ENCODE measurements around the gene MARCKS. TPM values are rescaled to one million over a fixed set of nuclear protein-coding genes. Genes with fewer than 3 reads are reported as not detected.

Gene MARCKS
- total and polyA plus RNA-seq, 11 donors: 5.1 to 93.3 (median 17.9) TPM

GRCh38 chr6:113881478-113881980, 24.4 kb downstream of the MARCKS start:
- Histone ChIP-seq H3K4me3 (no peak overlapping the region), H3K36me3 (no peaks in the 10 kb centered on the region), H3K27ac (no peak overlapping the region), H3K27me3 (no peaks in the 10 kb centered on the region), H3K4me1 (peaks cover 0 to 15% (median 2%) of the 10 kb centered on the region in 12 donors), H3K9me3 (no peaks in the 10 kb centered on the region)
- intact Hi-C loops (cut with DNase I): no loop called here
- ATAC-seq (no peak), DNase-seq (no peak)
- TF ChIP-seq, protein P1, sequence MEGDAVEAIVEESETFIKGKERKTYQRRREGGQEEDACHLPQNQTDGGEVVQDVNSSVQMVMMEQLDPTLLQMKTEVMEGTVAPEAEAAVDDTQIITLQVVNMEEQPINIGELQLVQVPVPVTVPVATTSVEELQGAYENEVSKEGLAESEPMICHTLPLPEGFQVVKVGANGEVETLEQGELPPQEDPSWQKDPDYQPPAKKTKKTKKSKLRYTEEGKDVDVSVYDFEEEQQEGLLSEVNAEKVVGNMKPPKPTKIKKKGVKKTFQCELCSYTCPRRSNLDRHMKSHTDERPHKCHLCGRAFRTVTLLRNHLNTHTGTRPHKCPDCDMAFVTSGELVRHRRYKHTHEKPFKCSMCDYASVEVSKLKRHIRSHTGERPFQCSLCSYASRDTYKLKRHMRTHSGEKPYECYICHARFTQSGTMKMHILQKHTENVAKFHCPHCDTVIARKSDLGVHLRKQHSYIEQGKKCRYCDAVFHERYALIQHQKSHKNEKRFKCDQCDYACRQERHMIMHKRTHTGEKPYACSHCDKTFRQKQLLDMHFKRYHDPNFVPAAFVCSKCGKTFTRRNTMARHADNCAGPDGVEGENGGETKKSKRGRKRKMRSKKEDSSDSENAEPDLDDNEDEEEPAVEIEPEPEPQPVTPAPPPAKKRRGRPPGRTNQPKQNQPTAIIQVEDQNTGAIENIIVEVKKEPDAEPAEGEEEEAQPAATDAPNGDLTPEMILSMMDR (IDR thresholded peaks at IDR 0.05): no peak
- TF ChIP-seq POLR2A (IDR thresholded peaks at IDR 0.05): no peak
- 42 to 80% (median 47%) methylated on average over 2 of the region's 2 CpGs for WGBS, 4 donors

GRCh38 chr6:113882336-113883022, 25.3 kb downstream of the MARCKS start:
- H3K9me3 ChIP-seq: no peaks in the 10 kb centered on the region
- peaks cover 0 to 15% (median 2%) of the 10 kb centered on the region in 12 donors for H3K4me1 ChIP-seq
- no peak overlapping the region for H3K27ac ChIP-seq
- TF ChIP-seq, protein P1 (IDR thresholded peaks at IDR 0.05): no peak
- TF ChIP-seq POLR2A (IDR thresholded peaks at IDR 0.05): no peak
- H3K27me3 ChIP-seq: no peaks in the 10 kb centered on the region
- no peaks in the 10 kb centered on the region for H3K36me3 ChIP-seq
- H3K4me3 ChIP-seq: no peak overlapping the region
- DNase-seq (no peak), ATAC-seq (no peak)
- WGBS, 4 donors: 93 to 99% (median 95%) methylated on average over 2 of the region's 2 CpGs
- intact Hi-C loops (cut with DNase I): no loop called here

- TF ChIP-seq POLR2A (IDR thresholded peaks at IDR 0.05): no peak
- TF ChIP-seq, protein P1 (IDR thresholded peaks at IDR 0.05): no peak
- H3K27me3 ChIP-seq: no peaks in the 10 kb centered on the region
- intact Hi-C loops (cut with DNase I): no loop called here
- 78 to 94% (median 89%) methylated on average over 2 of the region's 2 CpGs for WGBS, 4 donors
- no peak for ATAC-seq
- H3K4me1 ChIP-seq: peaks cover 0 to 11% (median 0%) of the 10 kb centered on the region in 12 donors
- H3K4me3 ChIP-seq: no peak overlapping the region
- no peak for DNase-seq
- H3K27ac ChIP-seq: no peak overlapping the region
- H3K9me3 ChIP-seq: no peaks in the 10 kb centered on the region
- no peaks in the 10 kb centered on the region for H3K36me3 ChIP-seq
Measured at GRCh38 chr6:113884011-113884410, 26.9 kb downstream of the MARCKS start.

DNA sequence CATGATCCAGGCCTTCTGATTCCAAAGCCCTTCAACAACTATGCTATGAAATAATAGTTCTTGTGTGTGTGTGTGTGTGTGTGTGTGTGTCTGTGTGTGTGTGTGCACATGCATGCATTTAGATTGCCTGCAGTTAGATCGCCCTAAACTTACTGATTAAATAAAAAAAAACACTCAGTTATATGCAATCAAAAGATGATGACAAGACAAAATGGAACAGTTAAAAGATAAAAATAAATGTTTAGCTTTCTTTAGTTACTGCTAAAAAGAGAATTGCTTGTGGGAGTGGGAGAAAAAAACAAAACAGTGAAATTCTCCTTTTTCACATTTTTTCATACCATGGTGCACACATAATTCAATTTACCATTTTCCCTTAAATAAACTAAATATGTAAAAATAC, 29.4 kb downstream of the MARCKS start:
- no peak for TF ChIP-seq POLR2A (IDR thresholded peaks at IDR 0.05)
- H3K4me3 ChIP-seq: no peak overlapping the region

More for the DNA sequence above, 29.4 kb downstream of the MARCKS start:
- DNase-seq (no peak), ATAC-seq (no peak)
- 92 to 98% (median 93%) methylated on average over 1 of the region's 1 CpG for WGBS, 4 donors
- intact Hi-C loops (cut with DNase I): no loop called here
- Histone ChIP-seq H3K36me3 (no peaks in the 10 kb centered on the region), H3K9me3 (peaks cover 0 to 4% (median under 1%) of the 10 kb centered on the region in 12 donors), H3K27ac (no peak overlapping the region), H3K27me3 (no peaks in the 10 kb centered on the region), H3K4me1 (no peaks in the 10 kb centered on the region)
